Measurements from ENCODE around the gene GPR55. TPM values are rescaled to one million over a fixed set of nuclear protein-coding genes. Genes with fewer than 3 reads are reported as not detected.
"Not testable (repeated sequence)": the region's sequence is repeated elsewhere in the genome, so short reads cannot be mapped to it uniquely, and the experiment has no call there.

GPR55 gene, protein sequence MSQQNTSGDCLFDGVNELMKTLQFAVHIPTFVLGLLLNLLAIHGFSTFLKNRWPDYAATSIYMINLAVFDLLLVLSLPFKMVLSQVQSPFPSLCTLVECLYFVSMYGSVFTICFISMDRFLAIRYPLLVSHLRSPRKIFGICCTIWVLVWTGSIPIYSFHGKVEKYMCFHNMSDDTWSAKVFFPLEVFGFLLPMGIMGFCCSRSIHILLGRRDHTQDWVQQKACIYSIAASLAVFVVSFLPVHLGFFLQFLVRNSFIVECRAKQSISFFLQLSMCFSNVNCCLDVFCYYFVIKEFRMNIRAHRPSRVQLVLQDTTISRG
- total RNA-seq, result 1 to 10 TPM; 7.3 to 7.4 TPM

DNA sequence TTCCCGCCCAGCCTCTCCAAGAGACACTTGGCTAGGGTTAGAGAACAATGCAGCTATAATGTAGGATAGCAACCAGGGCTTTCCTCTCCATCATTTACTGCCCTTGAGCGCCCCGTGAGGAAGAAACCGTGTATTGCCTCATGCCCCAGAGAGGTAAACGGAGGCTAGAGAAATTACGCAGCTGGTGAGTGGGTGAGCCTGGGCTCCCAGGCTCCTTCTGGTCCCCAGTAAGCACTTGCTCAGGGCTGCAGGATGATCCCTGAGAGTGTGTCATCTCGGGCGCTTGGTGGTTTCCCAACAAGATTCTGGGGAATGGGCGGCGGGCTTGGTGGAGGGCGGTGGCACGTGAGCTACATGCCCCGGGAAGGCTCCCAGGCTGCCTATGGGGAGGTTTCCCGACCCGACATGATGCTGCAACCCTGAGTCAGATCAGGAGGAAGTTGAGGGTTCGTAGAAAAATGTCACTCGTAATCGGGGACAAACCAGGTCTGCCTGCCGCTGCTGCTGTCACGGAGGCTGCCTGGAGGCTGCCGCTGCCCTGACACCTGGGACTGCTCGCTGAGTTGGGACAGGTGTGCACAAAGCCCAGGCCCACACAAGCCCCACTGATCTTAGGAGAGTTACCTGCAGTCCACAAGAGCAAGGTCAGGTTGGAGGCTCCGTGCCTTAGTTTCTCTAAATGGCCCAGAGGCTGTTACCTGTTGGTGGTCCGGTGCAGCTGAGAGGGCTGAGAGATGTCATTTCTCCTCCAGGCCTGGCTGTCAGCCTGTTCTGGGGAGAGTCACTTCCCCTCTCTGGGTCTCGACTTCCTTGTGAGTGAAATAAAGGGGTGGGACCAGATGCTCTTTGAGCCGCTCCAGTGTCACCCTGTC is at the start of gene GPR55:
GPR55 (minus strand) TSS at position 773 of the 872 bp plus-strand sequence. CDS start 14,280 bp downstream, outside the sequence.
- Mint-ChIP-seq H3K27ac (peak within 1 kb of the TSS; percentile 81), H3K4me3 (peak within 1 kb of the TSS; percentile 77), H3K4me1 (peaks cover 60% of the 10 kb centered on the region), H3K27me3 (peaks cover 20% of the 10 kb centered on the region), H3K9me3 (no peaks in the 10 kb centered on the region), H3K36me3 (ENCODE audit: low read depth) (no peaks in the 10 kb centered on the region)
- CTCF ChIA-PET, result interaction anchor here (0.8 to 6.0 kb wide), 23 partner anchors 11 to 527 kb away, joined by 3 to 127 read pairs (median 4); no protein-coding TSS in a partner anchor
- POLR2A ChIA-PET, result interaction anchor here (0.7 to 5.6 kb wide), 15 partner anchors 12 to 61 kb away, joined by 3 to 69 read pairs (median 4); no protein-coding TSS in a partner anchor
- peak; percentile 68 for DNase-seq

DNA sequence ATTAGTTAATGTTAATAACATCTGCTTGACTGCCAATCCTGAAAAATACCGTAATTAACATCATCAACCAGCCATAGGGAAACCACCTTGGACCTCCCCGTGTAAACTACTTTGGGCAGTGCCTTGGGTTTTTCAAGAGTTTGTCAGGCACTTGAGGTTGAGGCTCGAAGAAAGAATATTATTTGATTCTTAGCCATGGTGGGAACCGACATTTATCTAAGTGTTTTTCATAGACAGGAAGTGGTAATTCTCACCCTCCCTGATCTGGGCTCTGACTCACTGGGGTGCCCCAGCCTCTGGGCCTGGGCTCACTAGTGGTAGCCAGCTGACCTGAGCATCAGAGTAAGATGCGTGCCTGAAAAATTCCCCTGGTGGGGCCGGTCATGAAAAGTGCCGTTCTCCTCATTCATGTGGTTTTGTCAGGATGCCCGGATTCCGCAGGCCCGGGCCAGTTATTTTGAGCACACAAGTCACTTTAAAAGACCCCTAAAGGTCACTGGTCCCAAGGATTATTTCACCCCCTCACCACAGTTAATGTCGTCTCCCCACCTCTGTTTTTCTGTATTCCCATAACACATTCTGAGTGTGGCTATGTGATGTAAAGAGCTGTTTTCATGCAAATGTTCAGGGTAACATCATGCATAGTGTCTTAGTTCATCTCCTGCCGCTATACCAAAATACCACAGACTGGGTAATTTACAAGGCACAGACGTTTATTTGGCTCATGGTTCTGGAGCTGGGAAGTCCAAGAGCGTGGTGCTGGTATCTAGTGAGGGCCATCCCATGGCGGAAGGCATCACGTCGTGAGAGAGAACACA is 49.3 kb upstream of the GPR55 start:
- POLR2A ChIA-PET, result interaction anchor here (1.1 to 4.2 kb wide), 9 partner anchors 10 to 316 kb away, joined by 3 to 34 read pairs (median 4); partner anchors contain the start of gene GPR55
- DNase-seq, result peak; percentile 77
- no peaks in the 10 kb centered on the region for H3K9me3 Mint-ChIP-seq
- CTCF ChIA-PET, result interaction anchor here (0.7 to 3.0 kb wide), 4 partner anchors 10 to 50 kb away, joined by 3 to 9 read pairs (median 6); partner anchors contain the start of gene GPR55
- H3K4me1 Mint-ChIP-seq, result peaks cover 60% of the 10 kb centered on the region
- H3K4me3 Mint-ChIP-seq, result peak overlapping the region; percentile 9
- H3K36me3 Mint-ChIP-seq (ENCODE audit: low read depth), result no peaks in the 10 kb centered on the region
- H3K27ac Mint-ChIP-seq, result peak overlapping the region; percentile 78
- H3K27me3 Mint-ChIP-seq, result peaks cover 35% of the 10 kb centered on the region

DNA sequence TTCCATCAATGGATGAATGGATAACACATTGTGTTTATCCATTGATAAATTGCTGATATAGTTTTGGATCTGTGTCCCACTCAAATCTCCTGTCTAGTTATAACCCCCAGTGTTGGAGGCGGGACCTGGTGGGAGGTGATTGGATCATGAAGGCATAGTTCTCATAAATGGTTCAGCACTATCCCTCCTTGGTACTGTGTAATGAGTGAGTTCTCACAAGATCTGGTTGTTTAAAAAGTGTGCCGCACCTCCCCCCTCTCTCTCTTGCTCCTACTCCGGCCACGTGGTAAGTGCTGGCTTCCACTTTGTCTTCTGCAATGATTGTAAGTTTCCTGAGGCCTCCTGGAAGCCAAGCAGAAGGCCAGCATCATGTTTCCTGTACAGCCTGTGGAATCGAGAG is 47.0 kb upstream of the GPR55 start:
- H3K27ac Mint-ChIP-seq, result no peak overlapping the region
- ChIA-PET POLR2A (interaction anchor here (1.7 to 4.2 kb wide), 2 partner anchors 12 to 14 kb away, joined by 5 to 32 read pairs; no protein-coding TSS in a partner anchor), CTCF (interaction anchor here (1.5 kb wide), 1 partner anchor 48 kb away, joined by 3 read pairs; no protein-coding TSS in a partner anchor)

DNA sequence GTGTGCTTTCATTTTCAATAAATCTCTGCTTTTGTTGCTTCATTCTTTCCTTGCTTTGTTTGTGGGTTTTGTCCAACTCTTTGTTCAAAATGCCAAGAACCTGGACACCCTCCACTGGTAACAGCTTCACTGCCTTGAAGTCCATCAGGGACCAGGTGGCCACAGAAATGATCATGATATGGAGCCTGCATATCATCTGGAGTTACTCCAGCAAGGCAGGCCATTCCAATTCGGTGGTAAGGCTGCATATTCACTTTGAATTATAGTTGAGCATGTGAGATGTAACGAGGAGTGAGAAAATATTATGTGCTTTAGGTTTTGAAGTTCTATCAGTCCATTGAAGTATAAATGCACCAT is 44.6 kb upstream of the GPR55 start:
- CTCF ChIA-PET, result no interaction called here
- Mint-ChIP-seq H3K4me1 (peaks cover 30% of the 10 kb centered on the region), H3K27ac (peak overlapping the region; percentile 62), H3K4me3 (peak overlapping the region; percentile 54), H3K36me3 (ENCODE audit: low read depth) (no peaks in the 10 kb centered on the region), H3K27me3 (peaks cover 21% of the 10 kb centered on the region), H3K9me3 (no peaks in the 10 kb centered on the region)
- POLR2A ChIA-PET, result interaction anchor here (1.0 to 1.6 kb wide), 2 partner anchors 12 kb away, joined by 3 to 5 read pairs; no protein-coding TSS in a partner anchor
- no peak for DNase-seq

More for the DNA sequence above, 47.0 kb upstream of the GPR55 start:
- H3K4me1 Mint-ChIP-seq, result peaks cover 48% of the 10 kb centered on the region
- no peak overlapping the region for H3K4me3 Mint-ChIP-seq
- peaks cover 32% of the 10 kb centered on the region for H3K27me3 Mint-ChIP-seq
- no peaks in the 10 kb centered on the region for H3K9me3 Mint-ChIP-seq
- no peak for DNase-seq
- H3K36me3 Mint-ChIP-seq (ENCODE audit: low read depth), result no peaks in the 10 kb centered on the region

DNA sequence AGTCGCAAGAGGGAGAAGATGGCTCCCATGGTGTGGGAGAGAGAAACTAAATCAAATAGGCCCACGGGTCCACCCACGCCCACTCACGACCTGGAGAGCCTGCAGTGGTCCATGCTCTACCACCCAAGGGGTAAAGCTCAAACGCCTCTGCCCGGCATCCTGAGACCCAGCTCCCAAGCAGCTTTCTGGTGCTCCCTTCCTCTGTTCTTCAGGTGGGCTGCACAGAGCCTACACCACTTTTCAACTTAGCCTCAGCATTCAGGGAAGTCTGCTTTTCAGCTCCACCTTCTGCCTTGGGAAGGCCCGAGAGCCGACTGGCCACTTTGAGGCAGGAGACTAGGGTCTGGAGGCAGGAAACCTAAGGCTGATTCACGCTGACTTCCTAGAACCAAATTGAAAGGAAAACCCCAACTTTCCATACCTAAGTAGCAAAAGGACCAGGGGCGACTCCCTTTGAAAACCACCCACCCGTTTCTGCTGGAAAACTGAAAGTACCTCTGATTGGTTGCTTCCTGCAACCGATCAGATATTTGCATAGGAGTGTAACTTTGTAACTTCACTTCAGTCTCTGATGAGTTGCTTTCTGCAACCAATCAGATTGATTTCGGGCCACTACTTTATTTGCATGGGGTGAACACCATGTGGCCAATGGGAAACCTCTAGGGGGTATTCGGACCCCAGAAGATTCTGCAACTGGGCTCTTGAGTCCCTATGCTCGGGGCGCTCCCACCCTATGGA is 44.0 kb upstream of the GPR55 start:
- ChIA-PET POLR2A (interaction anchor here (0.6 to 1.5 kb wide), 2 partner anchors 11 to 12 kb away, joined by 3 to 4 read pairs; no protein-coding TSS in a partner anchor), CTCF (no interaction called here)
- peak overlapping the region; percentile 54 for H3K4me3 Mint-ChIP-seq
- peak overlapping the region; percentile 62 for H3K27ac Mint-ChIP-seq
- no peak for DNase-seq
- H3K4me1 Mint-ChIP-seq, result peaks cover 24% of the 10 kb centered on the region
- H3K36me3 Mint-ChIP-seq (ENCODE audit: low read depth), result no peaks in the 10 kb centered on the region
- no peaks in the 10 kb centered on the region for H3K9me3 Mint-ChIP-seq
- peaks cover 19% of the 10 kb centered on the region for H3K27me3 Mint-ChIP-seq

DNA sequence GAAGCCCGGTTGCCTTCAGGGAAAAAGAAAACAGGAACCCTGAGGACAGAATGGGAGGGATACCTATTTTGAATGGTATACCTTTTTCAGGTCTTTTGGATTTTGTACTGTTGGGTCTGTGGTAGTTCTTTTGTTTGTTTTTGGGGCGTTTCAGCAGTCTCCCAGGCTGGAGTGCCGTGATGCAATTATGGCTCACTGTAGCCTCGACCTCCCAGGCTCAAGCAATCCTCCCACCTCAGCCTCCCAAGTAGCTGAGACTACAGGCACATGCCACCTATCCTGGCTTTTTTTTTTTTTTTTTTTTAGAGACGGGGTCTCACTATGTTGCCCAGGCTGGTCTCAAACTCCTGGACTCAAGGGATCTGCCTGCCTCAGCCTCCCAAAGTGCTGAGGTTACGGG is 43.3 kb upstream of the GPR55 start:
- DNase-seq; H3K36me3 Mint-ChIP-seq (ENCODE audit: low read depth); H3K9me3 Mint-ChIP-seq; H3K4me3 Mint-ChIP-seq; H3K27ac Mint-ChIP-seq: not testable (repeated sequence)
- ChIA-PET CTCF (interaction anchor here (1.8 kb wide), 1 partner anchor 19 kb away, joined by 4 read pairs; no protein-coding TSS in a partner anchor), POLR2A (interaction anchor here (0.9 to 3.1 kb wide), 3 partner anchors 11 to 16 kb away, joined by 3 to 10 read pairs (median 4); no protein-coding TSS in a partner anchor)
- Mint-ChIP-seq H3K27me3 (peaks cover 17% of the 10 kb centered on the region), H3K4me1 (peaks cover 17% of the 10 kb centered on the region)

DNA sequence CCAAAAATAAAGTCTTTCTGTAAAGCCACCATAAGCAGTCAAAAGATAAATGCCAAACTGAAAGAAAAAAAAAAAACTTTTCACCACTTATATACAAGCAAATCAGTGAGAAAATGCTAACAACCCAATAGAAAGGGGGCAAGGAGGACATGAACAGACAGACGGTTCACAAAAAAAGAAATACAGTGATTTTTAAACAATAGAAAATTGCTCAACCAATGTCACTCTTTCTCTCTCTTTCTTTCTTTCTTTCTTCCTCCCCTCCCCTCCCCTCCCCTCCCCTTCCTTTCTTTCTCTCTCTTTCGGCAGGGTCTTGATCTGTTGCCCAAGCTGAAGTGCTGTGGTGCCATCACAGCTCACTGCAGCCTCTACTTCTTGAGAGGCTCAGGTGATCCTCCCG is 42.1 kb upstream of the GPR55 start:
- no peak overlapping the region for H3K27ac Mint-ChIP-seq
- H3K27me3 Mint-ChIP-seq, result peaks cover 22% of the 10 kb centered on the region
- DNase-seq, result no peak
- CTCF ChIA-PET, result interaction anchor here (1.8 kb wide), 1 partner anchor 20 kb away, joined by 4 read pairs; no protein-coding TSS in a partner anchor
- H3K4me3 Mint-ChIP-seq, result no peak overlapping the region
- POLR2A ChIA-PET, result interaction anchor here (0.8 to 3.1 kb wide), 2 partner anchors 9 to 46 kb away, joined by 3 to 10 read pairs; no protein-coding TSS in a partner anchor
- H3K4me1 Mint-ChIP-seq, result peaks cover 14% of the 10 kb centered on the region
- peaks cover 5% of the 10 kb centered on the region for H3K36me3 Mint-ChIP-seq (ENCODE audit: low read depth)
- peaks cover 5% of the 10 kb centered on the region for H3K9me3 Mint-ChIP-seq

DNA sequence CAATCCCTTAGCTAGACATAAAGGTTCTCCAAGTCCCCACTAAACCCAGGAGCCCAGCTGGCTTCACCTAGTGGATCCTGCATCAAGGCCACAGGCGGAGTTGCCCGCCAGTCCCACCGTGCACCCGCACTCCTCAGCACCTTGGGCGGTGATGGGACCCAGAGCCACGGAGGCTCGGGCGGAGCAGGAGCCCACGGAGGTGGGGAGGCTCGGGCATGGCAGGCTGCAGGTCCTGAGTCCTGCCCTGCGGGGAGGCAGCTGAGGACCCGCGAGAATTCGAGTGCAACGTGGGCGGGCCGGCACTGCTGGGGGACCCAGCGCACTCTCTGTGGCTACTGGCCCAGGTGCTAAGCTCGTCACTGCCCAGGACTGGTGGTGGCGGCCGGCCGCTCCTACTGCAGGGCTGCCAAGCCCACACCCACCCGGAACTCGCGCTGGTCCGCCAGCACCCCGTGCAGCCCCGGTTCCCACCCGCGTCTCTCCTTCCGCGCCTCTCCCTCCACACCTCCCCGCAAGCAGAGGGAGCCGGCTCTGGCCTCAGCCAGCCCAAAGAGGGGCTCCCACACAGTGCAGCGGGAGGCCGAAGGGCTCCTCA is 39.2 kb upstream of the GPR55 start:
- POLR2A ChIA-PET, result interaction anchor here (1.5 kb wide), 1 partner anchor 17 kb away, joined by 8 read pairs; no protein-coding TSS in a partner anchor
- CTCF ChIA-PET, result interaction anchor here (1.0 to 2.0 kb wide), 4 partner anchors 11 to 99 kb away, joined by 3 to 6 read pairs (median 4); partner anchors contain the start of gene ITM2C
- peaks cover 32% of the 10 kb centered on the region for H3K27me3 Mint-ChIP-seq
- peaks cover 11% of the 10 kb centered on the region for H3K4me1 Mint-ChIP-seq
- DNase-seq, result no peak
- no peak overlapping the region for H3K4me3 Mint-ChIP-seq
- H3K27ac Mint-ChIP-seq, result no peak overlapping the region
- H3K9me3 Mint-ChIP-seq, result peaks cover 7% of the 10 kb centered on the region
- H3K36me3 Mint-ChIP-seq (ENCODE audit: low read depth), result peaks cover 5% of the 10 kb centered on the region

DNA sequence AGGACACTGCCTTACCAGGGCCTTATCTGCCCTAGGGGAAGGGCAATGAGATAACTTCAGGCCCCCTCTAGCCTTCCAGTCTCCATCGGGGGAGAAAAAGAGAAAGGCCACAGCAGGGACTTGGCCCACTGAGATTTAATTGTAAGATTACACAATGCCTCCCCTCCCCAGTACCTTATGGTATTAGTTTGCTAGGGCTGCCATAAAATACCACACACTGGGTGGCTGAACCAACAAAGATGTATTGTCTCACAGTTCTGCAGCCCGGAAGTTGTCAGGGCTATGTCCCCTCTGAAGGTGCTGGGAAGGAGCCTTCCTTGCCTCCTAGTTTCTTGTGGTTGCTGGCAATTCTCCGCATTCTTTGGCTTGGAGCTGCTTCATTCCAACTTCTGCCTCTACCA is 36.0 kb upstream of the GPR55 start:
- CTCF ChIA-PET, result interaction anchor here (2.7 kb wide), 1 partner anchor 26 kb away, joined by 7 read pairs; no protein-coding TSS in a partner anchor
- peaks cover 5% of the 10 kb centered on the region for H3K36me3 Mint-ChIP-seq (ENCODE audit: low read depth)
- H3K27me3 Mint-ChIP-seq, result peaks cover 44% of the 10 kb centered on the region
- peaks cover 7% of the 10 kb centered on the region for H3K9me3 Mint-ChIP-seq
- H3K4me1 Mint-ChIP-seq, result peaks cover 27% of the 10 kb centered on the region
- POLR2A ChIA-PET, result interaction anchor here (1.4 to 1.9 kb wide), 2 partner anchors 11 to 24 kb away, joined by 3 to 6 read pairs; no protein-coding TSS in a partner anchor
- no peak for DNase-seq
- no peak overlapping the region for H3K4me3 Mint-ChIP-seq
- H3K27ac Mint-ChIP-seq, result no peak overlapping the region

DNA sequence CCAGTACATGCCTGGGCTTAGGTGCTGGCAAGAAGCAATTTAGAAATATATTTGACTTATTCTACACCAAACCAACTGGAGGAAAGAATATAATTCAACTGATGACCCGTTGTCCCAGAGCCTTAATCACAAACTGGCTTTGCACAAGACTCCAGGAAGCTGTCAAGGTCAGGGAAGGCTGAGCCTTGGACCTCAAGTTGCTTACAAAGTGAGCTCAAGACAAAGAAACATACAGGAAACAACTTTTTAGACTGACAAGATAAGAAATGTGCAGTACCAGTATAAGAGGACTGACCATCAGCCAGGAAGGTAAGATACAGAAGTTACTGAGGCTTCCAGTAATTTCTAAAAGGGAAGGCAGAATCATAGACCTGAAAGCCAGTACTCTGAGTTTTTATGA is 35.0 kb upstream of the GPR55 start:
- no peak for DNase-seq
- H3K27me3 Mint-ChIP-seq, result peaks cover 50% of the 10 kb centered on the region
- ChIA-PET CTCF (interaction anchor here (1.3 to 2.7 kb wide), 2 partner anchors 9 to 27 kb away, joined by 4 to 7 read pairs; no protein-coding TSS in a partner anchor), POLR2A (interaction anchor here (0.8 to 3.2 kb wide), 7 partner anchors 10 to 25 kb away, joined by 3 to 32 read pairs (median 5); no protein-coding TSS in a partner anchor)
- H3K4me3 Mint-ChIP-seq, result no peak overlapping the region
- H3K36me3 Mint-ChIP-seq (ENCODE audit: low read depth), result peaks cover 5% of the 10 kb centered on the region
- H3K9me3 Mint-ChIP-seq, result peaks cover 7% of the 10 kb centered on the region
- peaks cover 31% of the 10 kb centered on the region for H3K4me1 Mint-ChIP-seq
- no peak overlapping the region for H3K27ac Mint-ChIP-seq
